ENCODE results near the gene STX16. TPM values are rescaled to one million over a fixed set of nuclear protein-coding genes. Genes with fewer than 3 reads are reported as not detected.

STX16 gene
- total RNA-seq, 3 donors from 2014 or later = 42.2 to 70.4 (median 43.1) TPM

DNA sequence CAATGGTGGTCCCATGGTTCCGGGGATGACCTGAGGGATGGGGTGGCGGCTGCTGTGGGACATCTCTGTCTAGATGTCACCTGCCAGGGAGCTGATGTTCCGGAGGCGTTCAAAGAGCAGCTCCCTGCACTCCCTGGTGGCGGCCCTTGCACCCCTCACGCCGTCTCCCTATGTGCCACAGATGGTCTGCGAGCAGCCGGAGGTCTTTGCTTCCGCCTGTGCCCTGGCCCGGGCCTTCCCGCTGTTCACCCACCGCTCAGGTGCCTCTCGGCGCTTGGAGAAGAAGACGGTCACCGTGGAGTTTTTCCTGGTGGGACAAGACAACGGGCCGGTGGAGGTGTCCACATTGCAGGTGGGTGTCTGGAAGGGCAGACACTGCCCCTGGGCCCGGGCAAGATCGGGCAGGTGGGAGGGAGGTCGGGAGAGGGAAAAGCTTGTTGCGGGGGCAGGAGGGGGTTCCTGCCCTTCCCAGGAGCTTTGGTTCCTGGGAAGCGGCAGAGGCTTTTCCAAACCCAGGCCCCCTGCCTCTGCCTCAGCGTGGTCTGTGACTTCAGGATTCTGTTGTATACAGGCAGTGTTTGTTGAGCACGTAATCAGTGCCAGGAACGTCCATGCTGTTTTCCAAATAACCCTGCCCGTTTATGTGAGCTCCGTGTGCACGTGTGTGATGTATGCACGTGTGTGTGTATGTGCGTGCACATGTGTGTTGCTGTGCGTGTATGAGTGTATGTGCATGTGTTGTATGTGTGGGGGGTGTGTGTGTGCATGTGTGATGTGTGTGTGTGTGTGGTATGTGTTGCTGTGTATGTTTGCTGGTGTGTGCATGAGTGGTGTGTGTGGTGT, 43.4 kb downstream of the STX16 start:
- Histone ChIP-seq H3K9me3 (no peaks in the 10 kb centered on the region), H3K4me1 (ENCODE audit: low read depth) (peaks cover 16% of the 10 kb centered on the region), H3K4me3 (no peak overlapping the region), H3K36me3 (ENCODE audit: low read depth) (no peaks in the 10 kb centered on the region)
- intact Hi-C loops (cut with DNase I, micrococcal nuclease) = no loop called here
- DNase-seq (peak in 1 of 3 donors; percentile 55), ATAC-seq (no peak)
- TF ChIP-seq, protein P1, sequence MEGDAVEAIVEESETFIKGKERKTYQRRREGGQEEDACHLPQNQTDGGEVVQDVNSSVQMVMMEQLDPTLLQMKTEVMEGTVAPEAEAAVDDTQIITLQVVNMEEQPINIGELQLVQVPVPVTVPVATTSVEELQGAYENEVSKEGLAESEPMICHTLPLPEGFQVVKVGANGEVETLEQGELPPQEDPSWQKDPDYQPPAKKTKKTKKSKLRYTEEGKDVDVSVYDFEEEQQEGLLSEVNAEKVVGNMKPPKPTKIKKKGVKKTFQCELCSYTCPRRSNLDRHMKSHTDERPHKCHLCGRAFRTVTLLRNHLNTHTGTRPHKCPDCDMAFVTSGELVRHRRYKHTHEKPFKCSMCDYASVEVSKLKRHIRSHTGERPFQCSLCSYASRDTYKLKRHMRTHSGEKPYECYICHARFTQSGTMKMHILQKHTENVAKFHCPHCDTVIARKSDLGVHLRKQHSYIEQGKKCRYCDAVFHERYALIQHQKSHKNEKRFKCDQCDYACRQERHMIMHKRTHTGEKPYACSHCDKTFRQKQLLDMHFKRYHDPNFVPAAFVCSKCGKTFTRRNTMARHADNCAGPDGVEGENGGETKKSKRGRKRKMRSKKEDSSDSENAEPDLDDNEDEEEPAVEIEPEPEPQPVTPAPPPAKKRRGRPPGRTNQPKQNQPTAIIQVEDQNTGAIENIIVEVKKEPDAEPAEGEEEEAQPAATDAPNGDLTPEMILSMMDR (IDR thresholded peaks at IDR 0.05) = no peak

DNA sequence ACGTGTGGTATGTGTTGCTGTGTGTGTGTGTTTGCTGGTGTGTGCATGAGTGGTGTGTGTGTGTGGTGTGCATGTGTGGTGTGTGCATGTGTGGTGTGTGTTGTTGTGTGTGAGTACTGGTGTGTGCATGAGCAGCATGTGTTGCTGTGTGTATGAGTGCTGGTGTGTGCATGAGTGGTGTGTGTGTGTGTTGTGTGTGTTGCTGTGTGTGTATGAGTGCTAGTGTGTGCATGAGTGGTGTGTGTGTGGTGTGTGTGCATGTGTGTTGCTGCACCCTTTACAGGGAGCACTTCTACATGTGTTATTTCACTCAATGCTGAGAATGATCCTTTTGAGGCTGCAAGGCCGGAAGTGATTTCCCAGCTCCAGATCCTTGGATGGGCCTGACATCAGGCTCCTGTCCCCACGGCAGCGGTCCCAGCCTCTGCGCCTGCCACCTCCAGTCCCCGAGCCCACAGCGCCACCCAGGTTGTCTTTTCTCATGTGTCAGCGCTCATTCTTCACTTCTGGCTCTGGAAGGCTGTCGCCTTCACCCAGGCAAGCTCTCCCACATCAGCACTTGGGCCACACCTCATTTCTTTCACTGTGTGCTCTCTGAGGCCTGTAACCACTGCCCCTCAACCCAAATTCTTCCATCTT, 44.1 kb downstream of the STX16 start:
- TF ChIP-seq, protein P1 (IDR thresholded peaks at IDR 0.05) = no peak
- H3K9me3 ChIP-seq = no peaks in the 10 kb centered on the region
- H3K4me1 ChIP-seq (ENCODE audit: low read depth) = peaks cover 16% of the 10 kb centered on the region
- intact Hi-C loops (cut with DNase I, micrococcal nuclease) = no loop called here
- no peak overlapping the region for H3K4me3 ChIP-seq
- DNase-seq = no peak
- no peaks in the 10 kb centered on the region for H3K36me3 ChIP-seq (ENCODE audit: low read depth)
- no peak for ATAC-seq

DNA sequence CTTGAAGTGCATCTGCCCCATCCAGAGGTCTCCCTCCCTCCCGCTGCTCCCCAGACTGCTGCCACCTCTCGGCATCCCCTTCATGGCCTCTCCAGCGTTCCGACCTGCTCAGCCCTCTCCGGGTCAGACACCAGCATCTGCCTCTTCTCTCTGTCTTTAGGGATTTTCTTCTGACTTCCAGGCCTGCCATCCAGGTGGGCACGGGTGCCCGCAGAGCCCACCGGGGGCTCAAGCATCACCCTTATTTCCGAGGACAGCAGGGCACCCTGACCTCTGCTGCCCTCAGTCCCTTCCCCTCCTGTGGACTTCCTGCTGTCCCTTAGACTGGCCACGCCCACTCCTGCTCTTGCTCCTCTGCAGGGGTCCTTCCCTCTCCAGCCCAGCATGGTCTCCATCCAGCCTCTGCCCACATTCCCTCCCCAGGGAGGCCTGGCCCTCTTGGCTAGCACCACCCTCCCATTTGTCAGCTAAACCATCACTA, 44.9 kb downstream of the STX16 start:
- H3K4me3 ChIP-seq = no peak overlapping the region

DNA sequence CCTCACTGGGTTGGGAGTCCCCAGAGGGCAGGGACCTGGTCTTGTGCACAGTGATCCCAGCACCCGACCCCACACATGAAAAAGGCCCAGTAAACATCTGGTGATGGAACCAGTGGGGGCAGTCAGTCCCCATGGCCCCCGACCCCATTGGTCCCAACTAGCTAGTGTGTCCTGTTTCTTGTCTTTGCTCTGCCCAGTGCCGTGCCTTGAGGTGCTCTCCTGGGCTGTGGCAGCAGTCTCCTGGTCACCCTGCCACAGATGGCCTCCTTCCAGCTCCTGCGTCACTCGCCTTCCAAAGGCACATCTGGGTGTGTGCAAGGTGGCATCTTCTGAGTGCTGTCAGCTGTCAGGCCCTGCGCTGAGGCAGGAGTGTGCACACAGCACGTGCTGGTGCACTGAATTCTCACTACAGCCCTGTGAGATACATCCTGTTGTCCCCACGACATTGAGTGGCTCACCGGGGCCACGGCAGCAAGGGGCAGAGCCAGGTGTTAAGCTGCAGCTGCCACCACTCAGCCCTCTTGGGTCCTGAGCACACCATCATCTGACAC, 45.4 kb downstream of the STX16 start:
- H3K4me1 ChIP-seq (ENCODE audit: low read depth) = peaks cover 16% of the 10 kb centered on the region
- intact Hi-C loops (cut with DNase I, micrococcal nuclease) = no loop called here
- no peak for ATAC-seq
- no peak for DNase-seq
- no peaks in the 10 kb centered on the region for H3K9me3 ChIP-seq
- no peak overlapping the region for H3K4me3 ChIP-seq
- TF ChIP-seq, protein P1 (IDR thresholded peaks at IDR 0.05) = no peak
- H3K36me3 ChIP-seq (ENCODE audit: low read depth) = no peaks in the 10 kb centered on the region

More for the DNA sequence above, 44.9 kb downstream of the STX16 start:
- intact Hi-C loops (cut with DNase I, micrococcal nuclease) = no loop called here
- no peak for ATAC-seq
- no peaks in the 10 kb centered on the region for H3K9me3 ChIP-seq
- no peaks in the 10 kb centered on the region for H3K36me3 ChIP-seq (ENCODE audit: low read depth)
- TF ChIP-seq, protein P1 (IDR thresholded peaks at IDR 0.05) = no peak
- H3K4me1 ChIP-seq (ENCODE audit: low read depth) = peaks cover 16% of the 10 kb centered on the region
- no peak for DNase-seq

DNA sequence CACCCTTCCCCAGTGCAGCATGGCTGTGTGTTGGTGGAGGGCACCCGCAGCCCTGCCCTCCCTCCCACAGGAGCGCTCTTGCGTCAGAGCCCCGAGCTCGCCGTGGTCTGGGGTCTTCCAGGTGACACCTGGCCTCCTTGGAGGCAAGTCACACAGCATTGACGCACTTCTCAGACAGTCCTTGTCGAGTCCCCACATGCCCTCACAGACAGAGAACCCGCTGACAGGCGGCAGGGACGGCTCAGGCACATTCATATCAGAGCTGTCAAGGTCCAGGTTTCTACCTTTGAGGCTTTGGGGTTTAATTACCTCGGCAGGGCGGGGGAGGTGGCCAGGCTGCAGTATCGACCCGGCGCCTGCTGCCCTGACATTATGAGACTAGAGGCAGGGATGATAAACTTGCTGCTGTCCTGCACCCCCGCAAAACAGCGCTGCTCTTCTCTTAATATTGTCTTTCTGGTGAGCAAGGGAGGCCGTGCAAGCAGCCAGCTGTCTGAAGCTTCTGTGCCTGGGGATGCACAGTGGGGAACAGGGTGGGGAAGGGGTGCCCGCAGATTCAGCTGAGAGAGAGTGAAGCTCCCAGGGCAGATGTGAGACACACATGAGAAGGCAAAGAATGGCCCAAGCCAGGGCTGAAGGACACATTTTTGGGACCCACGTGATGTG, 46.3 kb downstream of the STX16 start:
- Histone ChIP-seq H3K36me3 (ENCODE audit: low read depth) (no peaks in the 10 kb centered on the region), H3K4me3 (no peak overlapping the region), H3K4me1 (ENCODE audit: low read depth) (peaks cover 14% of the 10 kb centered on the region), H3K9me3 (no peaks in the 10 kb centered on the region)
- TF ChIP-seq, protein P1 (IDR thresholded peaks at IDR 0.05) = no peak
- ATAC-seq (no peak), DNase-seq (no peak)
- intact Hi-C loops (cut with DNase I, micrococcal nuclease) = no loop called here
